GM18519 (cell line): Measurements from ENCODE around the gene EMC9.

ENCODE experiments used
- ATAC-seq: cut with Tn5 transposase; IDR thresholded peaks from one replicate; pipeline ENCODE4 v1.9.1; 2021; ENCODE audit warnings: mild to moderate bottlenecking, moderate library complexity; ENCODE audit not compliant: unreplicated experiment, low FRiP score

EMC9 gene

GRCh38 chr14:24150061-24150460 is 8.7 kb upstream of the EMC9 start:
- ATAC-seq = no peak

GRCh38 chr14:24149302-24149969 is 8.0 kb upstream of the EMC9 start:
- ATAC-seq = no peak

- ATAC-seq = no peak
Measured at GRCh38 chr14:24147761-24148428, 6.5 kb upstream of the EMC9 start.

- ATAC-seq = peak; percentile 65
Measured at GRCh38 chr14:24146978-24147760, 5.8 kb upstream of the EMC9 start, which contains the start of gene RNF31. Gene RNF31, plus strand, starts transcription at chr14:24147498. Its CDS starts 201 bp downstream, at chr14:24147699.

- peak; percentile 41 for ATAC-seq
Measured at GRCh38 chr14:24146453-24146977, 5.1 kb upstream of the EMC9 start, which contains the start of gene PSME2. Gene PSME2, minus strand, starts transcription at chr14:24146610. Its CDS starts 29 bp downstream, at chr14:24146581.

- no peak for ATAC-seq
Measured at GRCh38 chr14:24145690-24146452, 4.5 kb upstream of the EMC9 start.

- ATAC-seq = no peak
Measured at GRCh38 chr14:24145219-24145618, 3.8 kb upstream of the EMC9 start.

- no peak for ATAC-seq
Measured at GRCh38 chr14:24144451-24144850, 3.1 kb upstream of the EMC9 start.

GRCh38 chr14:24143511-24143910 is 2.1 kb upstream of the EMC9 start:
- no peak for ATAC-seq

- no peak for ATAC-seq
Measured at GRCh38 chr14:24139272-24139934, 2.0 kb downstream of the EMC9 start.

- no peak for ATAC-seq
Measured at GRCh38 chr14:24138396-24139271, 2.8 kb downstream of the EMC9 start.

GRCh38 chr14:24137529-24138395 is 3.6 kb downstream of the EMC9 start:
- ATAC-seq = no peak

GRCh38 chr14:24136684-24137528 is 4.5 kb downstream of the EMC9 start:
- no peak for ATAC-seq

- peak; percentile 64 for ATAC-seq
Measured at GRCh38 chr14:24135834-24136683, 5.3 kb downstream of the EMC9 start, which contains the start of gene PSME1. Gene PSME1, plus strand, starts transcription at chr14:24136194. Its CDS starts 69 bp downstream, at chr14:24136263.

GRCh38 chr14:24135584-24135833 is 5.9 kb downstream of the EMC9 start:
- ATAC-seq = peak; percentile 6

GRCh38 chr14:24133735-24134134 is 7.7 kb downstream of the EMC9 start:
- no peak for ATAC-seq
